Measurements from ENCODE around the gene TNIK.

- TF ChIP-seq CTCF (conservative IDR thresholded peaks at IDR 0.05; ENCODE audit: low read depth, low read length) (no peak), POLR2A (IDR thresholded peaks at IDR 0.05; ENCODE audit: low read depth, low read length) (no peak), RAD21 (IDR thresholded peaks at IDR 0.05; ENCODE audit: low read length) (no peak), MXI1 (IDR thresholded peaks at IDR 0.05; ENCODE audit: borderline replicate concordance, low read depth, low read length) (no peak), CHD1 (IDR thresholded peaks at IDR 0.05; ENCODE audit: low read depth, low read length) (no peak), MAFK (IDR thresholded peaks at IDR 0.05; ENCODE audit: low read depth, low read length) (no peak), USF2 (IDR thresholded peaks at IDR 0.05; ENCODE audit: low read depth, low read length) (no peak), FOS (IDR thresholded peaks at IDR 0.05; ENCODE audit: low read depth, low read length) (peak; percentile 71), NFE2L2 (IDR thresholded peaks at IDR 0.05; ENCODE audit: low read depth, low read length) (no peak), RCOR1 (IDR thresholded peaks at IDR 0.05; ENCODE audit: insufficient replicate concordance, low read length) (no peak), ELK1 (IDR thresholded peaks at IDR 0.05; ENCODE audit: borderline replicate concordance, low read depth, low read length) (no peak), BHLHE40 (IDR thresholded peaks at IDR 0.05; ENCODE audit: low read depth, low read length) (no peak), CEBPB (IDR thresholded peaks at IDR 0.05; ENCODE audit: low read depth, low read length) (peak; percentile 35; the same call in 1 of the 2 replicates), MAZ (IDR thresholded peaks at IDR 0.05; ENCODE audit: borderline replicate concordance, low read depth, low read length) (no peak)
Measured at GRCh38 chr3:171101982-171102641, 358.1 kb downstream of the TNIK start.

Data from IMR-90 (cell line).